Neuronal stem cell (in vitro differentiated cells): ENCODE measurements around the gene CXCL12.

ENCODE experiments used
- DNase-seq: peaks from one replicate; pipeline ENCODE4 v3.0.0-alpha.2; 2013; ENCODE audit warnings: low spot score
- H2AFZ ChIP-seq: one replicate; pipeline ENCODE4 v1.6.1; 2013; ENCODE audit warnings: mild to moderate bottlenecking, low read length, inconsistent platforms
- H2AK5ac ChIP-seq: 2 replicates; pipeline ENCODE4 v1.6.1; 2013; ENCODE audit warnings: low read depth, mild to moderate bottlenecking, inconsistent platforms, low read length, moderate library complexity, mixed read lengths
- H2BK120ac ChIP-seq: 2 replicates; pipeline ENCODE4 v1.6.1; 2013; ENCODE audit warnings: low read depth, mild to moderate bottlenecking, inconsistent platforms, low read length, moderate library complexity, mixed read lengths
- H2BK12ac ChIP-seq: one replicate; pipeline ENCODE4 v1.6.1; 2013; ENCODE audit warnings: low read length, inconsistent platforms
- H2BK15ac ChIP-seq: 2 replicates; pipeline ENCODE4 v1.6.1; 2013; ENCODE audit warnings: mild to moderate bottlenecking, low read length, inconsistent platforms, mixed read lengths
- H2BK5ac ChIP-seq: one replicate; pipeline ENCODE4 v1.6.1; 2013; ENCODE audit warnings: inconsistent platforms, mild to moderate bottlenecking, low read length, moderate library complexity
- H3K14ac ChIP-seq: one replicate; pipeline ENCODE4 v1.6.1; 2013; ENCODE audit warnings: low read length, inconsistent platforms
- H3K18ac ChIP-seq: 2 replicates; pipeline ENCODE4 v1.6.1; 2013; ENCODE audit warnings: low read length, inconsistent platforms
- H3K23ac ChIP-seq: 2 replicates; pipeline ENCODE4 v1.6.1; 2013; ENCODE audit warnings: low read depth, mild to moderate bottlenecking, mixed read lengths, low read length, inconsistent platforms; ENCODE audit not compliant: poor library complexity
- H3K27ac ChIP-seq: replicated peaks from 3 replicates; pipeline ENCODE4 v1.5.1; 2013; ENCODE audit warnings: low read length, inconsistent platforms
- H3K27me3 ChIP-seq, 3 experiments: 2 replicates each; pipeline ENCODE4 v1.6.1; 2013; ENCODE audit warnings: low read length in 3 of 3, mild to moderate bottlenecking in 2 of 3, inconsistent platforms in 1 of 3, low read depth in 1 of 3, mixed read lengths in 1 of 3, moderate library complexity in 1 of 3; ENCODE audit not compliant: control insufficient read depth in 3 of 3, insufficient read depth in 3 of 3
- H3K36me3 ChIP-seq, 2 donors: replicated peaks in 1 of 2; 2 replicates each; pipeline ENCODE4 v1.6.1; 2013; ENCODE audit warnings: low read length in 2 of 2; ENCODE audit not compliant: control insufficient read depth in 2 of 2, insufficient read depth in 2 of 2
- H3K4ac ChIP-seq: 2 replicates; pipeline ENCODE4 v1.6.1; 2013; ENCODE audit warnings: inconsistent platforms, mild to moderate bottlenecking, low read length, moderate library complexity
- H3K4me1 ChIP-seq, 2 donors: 1 replicate in 1 of 2; 2 replicates in 1 of 2; pipeline ENCODE4 v1.6.1; 2013; ENCODE audit warnings: low read length in 2 of 2, low read depth in 1 of 2; ENCODE audit not compliant: control insufficient read depth in 2 of 2, insufficient read depth in 1 of 2
- H3K4me2 ChIP-seq: one replicate; pipeline ENCODE4 v1.6.1; 2013; ENCODE audit warnings: mild to moderate bottlenecking, low read length, inconsistent platforms; ENCODE audit not compliant: insufficient read depth, poor library complexity, severe bottlenecking
- H3K4me3 ChIP-seq, 2 donors: 2 replicates each; pipeline ENCODE4 v1.5.1; 2013; ENCODE audit warnings: low read length in 2 of 2, mild to moderate bottlenecking in 2 of 2, inconsistent platforms in 1 of 2, moderate library complexity in 1 of 2
- H3K79me1 ChIP-seq: one replicate; pipeline ENCODE4 v1.6.1; 2013; ENCODE audit warnings: low read depth, mild to moderate bottlenecking, inconsistent platforms, low read length, moderate library complexity
- H3K9ac ChIP-seq: one replicate; pipeline ENCODE4 v1.6.1; 2013; ENCODE audit warnings: mild to moderate bottlenecking, low read depth, low read length, inconsistent platforms; ENCODE audit not compliant: poor library complexity
- H3K9me3 ChIP-seq, 2 donors: replicated peaks in 1 of 2; 2 replicates each; pipeline versions ENCODE3 to v1.6.1; 2013; ENCODE audit warnings: low read length in 2 of 2, mild to moderate bottlenecking in 2 of 2, inconsistent platforms in 1 of 2, low read depth in 1 of 2, mixed read lengths in 1 of 2, moderate library complexity in 1 of 2; ENCODE audit not compliant: control insufficient read depth in 2 of 2, insufficient read depth in 1 of 2
- H4K8ac ChIP-seq: one replicate; pipeline ENCODE4 v1.6.1; 2013; ENCODE audit warnings: low read depth, mild to moderate bottlenecking, inconsistent platforms, low read length, moderate library complexity
- H4K91ac ChIP-seq: one replicate; pipeline ENCODE4 v1.6.1; 2013; ENCODE audit warnings: low read length, low read depth, mild to moderate bottlenecking, inconsistent platforms; ENCODE audit not compliant: poor library complexity
- WGBS, 2 donors: extraction: QIAGEN DNeasy Blood & Tissue Kit; methylation state at CpG; one replicate each; pipeline ENCODE4 v1.1.7; 2013; ENCODE audit warnings: missing lambda C conversion rate in 2 of 2, mixed read lengths in 1 of 2; ENCODE audit not compliant: insufficient read length in 2 of 2, insufficient replicate concordance in 1 of 2; ENCODE audit errors: extremely low coverage in 2 of 2; 5-methylcytosine and 5-hydroxymethylcytosine counted together

Gene CXCL12

GRCh38 chr10:44327461-44327860, 57.4 kb downstream of the CXCL12 start:
- Histone ChIP-seq H3K4me3 (no peak overlapping the region), H2AK5ac (no peak overlapping the region), H3K36me3 (no peaks in the 10 kb centered on the region), H3K14ac (no peak overlapping the region), H3K79me1 (no peaks in the 10 kb centered on the region), H3K9me3 (no peaks in the 10 kb centered on the region), H3K27ac (no peak overlapping the region), H3K9ac (no peak overlapping the region), H3K4me1 (no peaks in the 10 kb centered on the region), H3K27me3 (no peaks in the 10 kb centered on the region), H3K18ac (no peak overlapping the region), H3K4ac (no peak overlapping the region), H2BK15ac (no peak overlapping the region), H3K4me2 (no peak overlapping the region), H2BK5ac (no peak overlapping the region), H2BK12ac (no peak overlapping the region), H3K23ac (no peak overlapping the region), H4K91ac (no peak overlapping the region), H2BK120ac (no peak overlapping the region), H2AFZ (no peak overlapping the region), H4K8ac (no peak overlapping the region)
- DNase-seq = no peak
- WGBS, 2 donors = no CpG with 5 or more reads among the region's 2 CpGs
